HL-60 (cell line): ENCODE measurements around the gene PLXNB3.

Source experiments
- DNase-seq, 2 experiments: peaks; one replicate each; pipeline ENCODE4 v3.0.0-alpha.2; 2010 to 2020; ENCODE audit warnings: low read depth in 1 of 2, low spot score in 1 of 2
- H3K27ac ChIP-seq: fragments of 250-450 bp; sonication (Bioruptor Pico); replicated peaks from 2 replicates; pipeline ENCODE4 v1.5.1; 2020; ENCODE audit warnings: mild to moderate bottlenecking, moderate library complexity
- H3K27me3 ChIP-seq: fragments of 250-450 bp; sonication (Bioruptor Pico); 2 replicates; pipeline ENCODE4 v1.5.1; 2021; ENCODE audit warnings: mild to moderate bottlenecking, moderate library complexity; ENCODE audit not compliant: insufficient read depth, poor library complexity, severe bottlenecking
- H3K4me3 ChIP-seq: replicated peaks from 2 replicates; pipeline ENCODE4 v1.5.1; 2011; ENCODE audit warnings: mild to moderate bottlenecking, control low read depth, low read length; ENCODE audit not compliant: insufficient read depth
- GABPA ChIP-seq: IDR thresholded peaks from 2 replicates; pipeline ENCODE4 v1.6.1; 2012; ENCODE audit warnings: low read depth
- POLR2AphosphoS5 ChIP-seq: IDR thresholded peaks from 2 replicates; pipeline ENCODE4 v1.6.1; 2012; ENCODE audit warnings: low read depth
- REST ChIP-seq: IDR thresholded peaks from 2 replicates; pipeline ENCODE4 v1.6.1; 2012; ENCODE audit warnings: low read depth; ENCODE audit not compliant: insufficient replicate concordance
- SPI1 ChIP-seq: IDR thresholded peaks from 2 replicates; pipeline ENCODE4 v1.6.1; 2012; ENCODE audit warnings: low read depth, mild to moderate bottlenecking, borderline replicate concordance
- TF ChIP-seq, protein P1 (sequence below): IDR thresholded peaks from one replicate; pipeline ENCODE4 v1.5.1; 2011; ENCODE audit warnings: low read length, control low read depth, inconsistent platforms; ENCODE audit not compliant: insufficient read depth

Gene PLXNB3

GRCh38 chrX:153818571-153819383, 54.7 kb downstream of the PLXNB3 start:
- Histone ChIP-seq H3K27me3 (peaks cover 16% of the 10 kb centered on the region), H3K27ac (no peak overlapping the region), H3K4me3 (no peak overlapping the region)
- TF ChIP-seq REST (no peak), GABPA (no peak), POLR2AphosphoS5 (no peak), SPI1 (no peak)
- TF ChIP-seq, protein P1, sequence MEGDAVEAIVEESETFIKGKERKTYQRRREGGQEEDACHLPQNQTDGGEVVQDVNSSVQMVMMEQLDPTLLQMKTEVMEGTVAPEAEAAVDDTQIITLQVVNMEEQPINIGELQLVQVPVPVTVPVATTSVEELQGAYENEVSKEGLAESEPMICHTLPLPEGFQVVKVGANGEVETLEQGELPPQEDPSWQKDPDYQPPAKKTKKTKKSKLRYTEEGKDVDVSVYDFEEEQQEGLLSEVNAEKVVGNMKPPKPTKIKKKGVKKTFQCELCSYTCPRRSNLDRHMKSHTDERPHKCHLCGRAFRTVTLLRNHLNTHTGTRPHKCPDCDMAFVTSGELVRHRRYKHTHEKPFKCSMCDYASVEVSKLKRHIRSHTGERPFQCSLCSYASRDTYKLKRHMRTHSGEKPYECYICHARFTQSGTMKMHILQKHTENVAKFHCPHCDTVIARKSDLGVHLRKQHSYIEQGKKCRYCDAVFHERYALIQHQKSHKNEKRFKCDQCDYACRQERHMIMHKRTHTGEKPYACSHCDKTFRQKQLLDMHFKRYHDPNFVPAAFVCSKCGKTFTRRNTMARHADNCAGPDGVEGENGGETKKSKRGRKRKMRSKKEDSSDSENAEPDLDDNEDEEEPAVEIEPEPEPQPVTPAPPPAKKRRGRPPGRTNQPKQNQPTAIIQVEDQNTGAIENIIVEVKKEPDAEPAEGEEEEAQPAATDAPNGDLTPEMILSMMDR = no peak
- DNase-seq = no peak

- Histone ChIP-seq H3K27ac (no peak overlapping the region), H3K27me3 (peaks cover 20% of the 10 kb centered on the region), H3K4me3 (no peak overlapping the region)
- no peak for DNase-seq
- TF ChIP-seq GABPA (no peak), SPI1 (no peak), POLR2AphosphoS5 (no peak), REST (no peak)
- TF ChIP-seq, protein P1 = no peak
Measured at GRCh38 chrX:153819384-153820040, 55.5 kb downstream of the PLXNB3 start.

GRCh38 chrX:153820601-153821000, 56.6 kb downstream of the PLXNB3 start:
- H3K27ac ChIP-seq = no peak overlapping the region
- no peak for TF ChIP-seq POLR2AphosphoS5
- TF ChIP-seq, protein P1 = no peak
- TF ChIP-seq GABPA = no peak
- no peak for TF ChIP-seq SPI1
- no peak for TF ChIP-seq REST
- peaks cover 22% of the 10 kb centered on the region for H3K27me3 ChIP-seq
- DNase-seq = no peak
- H3K4me3 ChIP-seq = no peak overlapping the region
